GM12891 (cell line): ENCODE measurements around the gene NSUN6.

ENCODE experiments used
- POLR2A ChIP-seq: IDR thresholded peaks from 2 replicates; pipeline ENCODE4 v1.6.1; 2011; ENCODE audit warnings: low read depth, low read length, control low read depth
- POLR2AphosphoS5 ChIP-seq: IDR thresholded peaks from 2 replicates; pipeline ENCODE4 v1.6.1; 2011; ENCODE audit warnings: low read depth, low read length, control low read depth

DNA sequence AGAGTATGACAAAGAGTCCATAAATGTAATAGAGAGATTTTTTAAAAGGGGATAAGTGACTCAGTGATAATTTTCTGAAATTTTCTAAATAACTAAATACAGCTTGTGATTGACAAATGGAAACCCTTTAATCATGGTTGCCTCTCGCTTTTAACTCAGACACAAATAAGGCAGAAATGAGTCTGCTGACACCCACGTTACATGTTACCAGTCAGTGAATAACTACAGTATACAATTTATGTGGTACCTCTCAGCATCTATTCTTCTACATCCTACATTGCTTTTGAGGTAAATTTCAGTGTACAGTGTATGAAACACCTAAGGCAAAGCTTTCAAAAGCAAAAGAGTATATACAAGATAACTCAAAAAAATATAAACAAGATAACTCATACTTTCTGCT lies 4.2 kb downstream of the NSUN6 start:
- no peak for TF ChIP-seq POLR2A
- TF ChIP-seq POLR2AphosphoS5: no peak
